H9 (cell line): ENCODE measurements around the gene PDE4B. TPM values are rescaled to one million over a fixed set of nuclear protein-coding genes. Genes with fewer than 3 reads are reported as not detected.

Experiments
- DNase-seq: peaks from one replicate; pipeline ENCODE4 v3.0.0-alpha.2; 2017
- H2AFZ ChIP-seq: one replicate; pipeline ENCODE4 v1.6.1; 2013; ENCODE audit warnings: mild to moderate bottlenecking, low read length, control low read depth, moderate library complexity
- H2AK5ac ChIP-seq: 2 replicates; pipeline ENCODE4 v1.6.1; 2013; ENCODE audit warnings: low read length, control low read depth, mixed read lengths; ENCODE audit not compliant: insufficient read length
- H2BK120ac ChIP-seq: one replicate; pipeline ENCODE4 v1.6.1; 2013; ENCODE audit warnings: low read depth, mild to moderate bottlenecking, low read length, control low read depth, inconsistent platforms; ENCODE audit not compliant: poor library complexity, severe bottlenecking
- H2BK12ac ChIP-seq: 2 replicates; pipeline ENCODE4 v1.6.1; 2013; ENCODE audit warnings: low read length, control low read depth, mixed read lengths, low read depth; ENCODE audit not compliant: insufficient read length
- H2BK15ac ChIP-seq: 2 replicates; pipeline ENCODE4 v1.6.1; 2013; ENCODE audit warnings: low read depth, low read length, control low read depth
- H2BK20ac ChIP-seq: one replicate; pipeline ENCODE4 v1.6.1; 2013; ENCODE audit warnings: low read depth, mild to moderate bottlenecking, low read length, control low read depth, inconsistent platforms; ENCODE audit not compliant: poor library complexity, severe bottlenecking
- H2BK5ac ChIP-seq: 2 replicates; pipeline ENCODE4 v1.6.1; 2013; ENCODE audit warnings: low read length, control low read depth, mixed read lengths; ENCODE audit not compliant: insufficient read length
- H3K14ac ChIP-seq: 2 replicates; pipeline ENCODE4 v1.6.1; 2013; ENCODE audit warnings: low read length, control low read depth; ENCODE audit not compliant: insufficient read depth
- H3K18ac ChIP-seq: 2 replicates; pipeline ENCODE4 v1.6.1; 2013; ENCODE audit warnings: low read depth, mild to moderate bottlenecking, mixed read lengths, low read length, control low read depth; ENCODE audit not compliant: insufficient read length
- H3K23ac ChIP-seq: 2 replicates; pipeline ENCODE4 v1.6.1; 2013; ENCODE audit warnings: low read length, control low read depth, mixed read lengths, low read depth; ENCODE audit not compliant: insufficient read length
- H3K23me2 ChIP-seq: 2 replicates; pipeline ENCODE4 v1.6.1; 2013; ENCODE audit warnings: low read depth, mild to moderate bottlenecking, mixed read lengths, low read length, control low read depth; ENCODE audit not compliant: insufficient read length, poor library complexity, severe bottlenecking
- H3K27ac ChIP-seq: 2 replicates; pipeline ENCODE4 v1.5.1; 2013; ENCODE audit warnings: low read length, control low read depth, mixed read lengths, low read depth; ENCODE audit not compliant: insufficient read length
- H3K27me3 ChIP-seq: 2 replicates; pipeline ENCODE4 v1.6.1; 2013; ENCODE audit warnings: low read length, control low read depth, inconsistent platforms; ENCODE audit not compliant: insufficient read depth
- H3K4ac ChIP-seq: 2 replicates; pipeline ENCODE4 v1.6.1; 2013; ENCODE audit warnings: low read depth, mild to moderate bottlenecking, control low read depth, inconsistent platforms, low read length, moderate library complexity
- H3K4me1 ChIP-seq: 2 replicates; pipeline ENCODE4 v1.6.1; 2013; ENCODE audit warnings: low read length, control low read depth, inconsistent platforms; ENCODE audit not compliant: insufficient read depth
- H3K4me2 ChIP-seq: 2 replicates; pipeline ENCODE4 v1.6.1; 2013; ENCODE audit warnings: low read length, control low read depth, mixed read lengths; ENCODE audit not compliant: insufficient read length, insufficient read depth
- H3K56ac ChIP-seq: 2 replicates; pipeline ENCODE4 v1.6.1; 2013; ENCODE audit warnings: low read depth, mild to moderate bottlenecking, mixed read lengths, low read length, control low read depth; ENCODE audit not compliant: insufficient read length
- H3K79me1 ChIP-seq: 2 replicates; pipeline ENCODE4 v1.6.1; 2013; ENCODE audit warnings: low read depth, mild to moderate bottlenecking, moderate library complexity, low read length, control low read depth, inconsistent platforms; ENCODE audit not compliant: insufficient read depth, poor library complexity, severe bottlenecking
- H3K79me2 ChIP-seq: 2 replicates; pipeline ENCODE4 v1.6.1; 2013; ENCODE audit warnings: low read length, control low read depth, inconsistent platforms; ENCODE audit not compliant: insufficient read depth
- H3K9ac ChIP-seq: 2 replicates; pipeline ENCODE4 v1.6.1; 2013; ENCODE audit warnings: low read length, control low read depth, mixed read lengths; ENCODE audit not compliant: insufficient read length; ENCODE audit errors: extremely low read depth
- H3K9me3 ChIP-seq: one replicate; pipeline ENCODE4 v1.6.1; 2013; ENCODE audit warnings: low read depth, low read length, inconsistent platforms; ENCODE audit not compliant: control insufficient read depth
- H3T11ph ChIP-seq: one replicate; pipeline ENCODE4 v1.6.1; 2013; ENCODE audit warnings: mild to moderate bottlenecking, low read length, control low read depth, inconsistent platforms
- H4K20me1 ChIP-seq: one replicate; pipeline ENCODE4 v1.6.1; 2013; ENCODE audit not compliant: control insufficient read depth, insufficient read length, insufficient read depth
- H4K5ac ChIP-seq: 2 replicates; pipeline ENCODE4 v1.6.1; 2013; ENCODE audit warnings: low read depth, mild to moderate bottlenecking, mixed read lengths, low read length, control low read depth; ENCODE audit not compliant: insufficient read length
- H4K8ac ChIP-seq: replicated peaks from 2 replicates; pipeline ENCODE4 v1.6.1; 2013; ENCODE audit warnings: low read length, control low read depth, mixed read lengths, low read depth; ENCODE audit not compliant: insufficient read length
- H4K91ac ChIP-seq: 2 replicates; pipeline ENCODE4 v1.6.1; 2013; ENCODE audit warnings: low read depth, mild to moderate bottlenecking, moderate library complexity, mixed read lengths, low read length, control low read depth; ENCODE audit not compliant: insufficient read length
- H3K27ac Mint-ChIP-seq, 3 experiments: 2 replicates in 2 of 3; 3 replicates in 1 of 3; pipeline ENCODE4 v1.8.0; 2020 to 2021; ENCODE audit warnings: mixed read lengths in 3 of 3, mild to moderate bottlenecking in 1 of 3, moderate library complexity in 1 of 3
- H3K27me3 Mint-ChIP-seq: 2 replicates; pipeline ENCODE4 v1.8.0; 2021; ENCODE audit warnings: low read depth, mild to moderate bottlenecking, moderate library complexity, mixed read lengths
- H3K36me3 Mint-ChIP-seq, 3 experiments: 2 replicates in 2 of 3; 3 replicates in 1 of 3; pipeline ENCODE4 v1.8.0; 2020 to 2021; ENCODE audit warnings: low read depth in 3 of 3, mixed read lengths in 3 of 3; ENCODE audit not compliant: insufficient read depth in 1 of 3
- H3K4me1 Mint-ChIP-seq, 2 experiments: 2 replicates each; pipeline ENCODE4 v1.8.0; 2020; ENCODE audit warnings: mixed read lengths in 2 of 2
- H3K4me3 Mint-ChIP-seq, 2 experiments: 2 replicates in 1 of 2; 3 replicates in 1 of 2; pipeline ENCODE4 v1.8.0; 2020 to 2021; ENCODE audit warnings: mild to moderate bottlenecking in 2 of 2, mixed read lengths in 2 of 2, moderate library complexity in 1 of 2
- H3K9me3 Mint-ChIP-seq, 2 experiments: 2 replicates in 1 of 2; 3 replicates in 1 of 2; pipeline ENCODE4 v1.8.0; 2020; ENCODE audit warnings: mild to moderate bottlenecking in 2 of 2, mixed read lengths in 2 of 2, moderate library complexity in 1 of 2
- WGBS: extraction: QIAGEN DNeasy Blood & Tissue Kit; methylation state at CpG from one replicate; pipeline ENCODE4 v1.1.7; 2013; ENCODE audit warnings: missing lambda C conversion rate, low lambda C conversion rate, mixed read lengths; ENCODE audit not compliant: insufficient read length; ENCODE audit errors: extremely low coverage; 5-methylcytosine and 5-hydroxymethylcytosine counted together
- total RNA-seq: library from RNA; stranded (reverse); gene quantifications from 2 replicates; pipeline ENCODE4 v1.2.1, GENCODE V29; 2021
- TF ChIP-seq, protein P1 (sequence below): fragments of 200-600 bp; sonication (generic); conservative IDR thresholded peaks from 3 replicates; pipeline ENCODE4 v1.8.0; 2021; ENCODE audit warnings: antibody characterized with exemption, mild to moderate bottlenecking

PDE4B gene
- total RNA-seq, 1 experiment from 2014 or later: 19.8 TPM

DNA sequence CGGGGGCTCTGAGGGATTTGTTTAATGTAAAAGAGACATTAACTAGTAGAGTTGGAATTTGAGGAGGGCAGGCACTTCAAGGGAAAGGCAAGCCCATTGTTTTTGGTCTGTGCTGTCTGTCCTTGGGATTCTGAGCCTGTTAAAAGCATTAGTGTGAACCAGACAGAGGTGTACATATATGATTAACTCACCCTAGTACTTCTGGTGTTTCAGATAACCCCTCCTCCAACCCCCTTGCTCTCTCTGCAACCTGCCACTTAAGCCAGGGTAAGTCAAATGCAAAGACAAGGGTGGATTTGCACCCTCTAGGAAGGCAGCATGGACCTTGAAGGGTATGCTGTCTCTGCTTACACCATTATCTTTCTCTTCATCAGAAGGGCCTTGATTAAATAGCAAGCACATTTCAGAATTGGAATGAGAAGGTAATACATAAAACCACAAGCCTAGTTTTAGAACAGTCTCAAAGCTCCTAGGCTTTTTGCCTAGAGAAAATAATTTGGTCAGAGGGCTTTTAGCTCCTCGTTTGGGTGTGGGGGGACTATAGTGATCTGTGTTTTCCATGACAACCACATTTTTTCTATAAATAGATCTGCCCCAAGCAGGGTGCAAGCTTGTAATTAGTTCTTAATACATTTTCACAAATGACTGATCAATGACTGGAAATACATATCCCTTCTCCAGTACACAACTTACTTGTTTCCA is 620.6 kb downstream of the PDE4B start:
- Histone ChIP-seq H3K27me3 (no peaks in the 10 kb centered on the region; the same call in 1 of the 2 replicates), H4K8ac (no peak overlapping the region), H3K79me1 (no peaks in the 10 kb centered on the region), H2BK20ac (no peak overlapping the region), H3K27ac (no peak overlapping the region), H2BK12ac (no peak overlapping the region), H3K4me1 (no peaks in the 10 kb centered on the region), H2AFZ (no peak overlapping the region), H2BK5ac (no peak overlapping the region), H4K20me1 (no peaks in the 10 kb centered on the region), H3K23ac (no peak overlapping the region), H3K14ac (no peak overlapping the region), H3K18ac (no peak overlapping the region), H2BK15ac (no peak overlapping the region), H3K23me2 (no peaks in the 10 kb centered on the region), H3K9ac (no peak overlapping the region), H3K4me2 (no peak overlapping the region), H3K4ac (no peak overlapping the region), H2AK5ac (no peak overlapping the region), H4K91ac (no peak overlapping the region), H2BK120ac (no peak overlapping the region), H3K56ac (no peak overlapping the region), H3T11ph (no peak overlapping the region), H3K79me2 (no peaks in the 10 kb centered on the region), H4K5ac (no peak overlapping the region), H3K9me3 (peaks cover 22% of the 10 kb centered on the region)
- WGBS: no CpG with 5 or more reads among the region's 2 CpGs
- no peak for DNase-seq
- Mint-ChIP-seq H3K4me3 (no peak overlapping the region), H3K4me1 (peaks cover 9 to 10% of the 10 kb centered on the region in 2 experiments), H3K9me3 (peaks cover 36 to 41% of the 10 kb centered on the region in 2 experiments), H3K36me3 (peaks cover 4 to 44% (median 29%) of the 10 kb centered on the region in 3 experiments; a peak in 6 of 7 replicates), H3K27me3 (peaks cover 5% of the 10 kb centered on the region; the same call in 1 of the 2 replicates), H3K27ac (no peak overlapping the region)
- TF ChIP-seq, protein P1, sequence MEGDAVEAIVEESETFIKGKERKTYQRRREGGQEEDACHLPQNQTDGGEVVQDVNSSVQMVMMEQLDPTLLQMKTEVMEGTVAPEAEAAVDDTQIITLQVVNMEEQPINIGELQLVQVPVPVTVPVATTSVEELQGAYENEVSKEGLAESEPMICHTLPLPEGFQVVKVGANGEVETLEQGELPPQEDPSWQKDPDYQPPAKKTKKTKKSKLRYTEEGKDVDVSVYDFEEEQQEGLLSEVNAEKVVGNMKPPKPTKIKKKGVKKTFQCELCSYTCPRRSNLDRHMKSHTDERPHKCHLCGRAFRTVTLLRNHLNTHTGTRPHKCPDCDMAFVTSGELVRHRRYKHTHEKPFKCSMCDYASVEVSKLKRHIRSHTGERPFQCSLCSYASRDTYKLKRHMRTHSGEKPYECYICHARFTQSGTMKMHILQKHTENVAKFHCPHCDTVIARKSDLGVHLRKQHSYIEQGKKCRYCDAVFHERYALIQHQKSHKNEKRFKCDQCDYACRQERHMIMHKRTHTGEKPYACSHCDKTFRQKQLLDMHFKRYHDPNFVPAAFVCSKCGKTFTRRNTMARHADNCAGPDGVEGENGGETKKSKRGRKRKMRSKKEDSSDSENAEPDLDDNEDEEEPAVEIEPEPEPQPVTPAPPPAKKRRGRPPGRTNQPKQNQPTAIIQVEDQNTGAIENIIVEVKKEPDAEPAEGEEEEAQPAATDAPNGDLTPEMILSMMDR: no peak
